ENCODE data around the gene GSTO2. TPM values are rescaled to one million over a fixed set of nuclear protein-coding genes. Genes with fewer than 3 reads are reported as not detected.

The GSTO2 gene
- total RNA-seq, 4 donors from 2014 or later, result 0.71 to 2.3 (median 1.4) TPM; not detected in 1

GRCh38 chr10:104251443-104251842 lies 17.5 kb upstream of the GSTO2 start:
- no peak overlapping the region for H3K4me3 ChIP-seq
- peaks cover 7 to 10% of the 10 kb centered on the region in 2 donors for H3K4me1 ChIP-seq
- TF ChIP-seq POLR2A (IDR thresholded peaks at IDR 0.05) (no peak), CTCF (IDR thresholded peaks at IDR 0.05 in 4 of 5, conservative IDR thresholded peaks at IDR 0.05 in 1 of 5) (no peak)
- intact Hi-C loops (cut with DNase I; ENCODE audit: low total_unique reads), result loop anchor here (5.0 to 10.0 kb wide), 2 partner anchors 224 to 287 kb away; partner anchors contain the start of gene SLK
- H3K9me3 ChIP-seq, result no peaks in the 10 kb centered on the region
- H3K36me3 ChIP-seq, result no peaks in the 10 kb centered on the region
- in situ Hi-C loops (cut with MboI; ENCODE audit: low sequenced_read_pairs in 4 of 4), result no loop called here
- ATAC-seq (no peak), DNase-seq (no peak)
- no peak overlapping the region for H3K27ac ChIP-seq
- peaks cover 0 to 6% (median 0%) of the 10 kb centered on the region in 3 donors for H3K27me3 ChIP-seq

- Histone ChIP-seq H3K9me3 (no peaks in the 10 kb centered on the region), H3K4me3 (no peak overlapping the region), H3K4me1 (peaks cover 16 to 20% of the 10 kb centered on the region in 2 donors), H3K36me3 (peaks cover 0 to 2% of the 10 kb centered on the region in 2 donors), H3K27ac (no peak overlapping the region), H3K27me3 (peaks cover 0 to 2% (median 0%) of the 10 kb centered on the region in 3 donors)
- in situ Hi-C loops (cut with MboI; ENCODE audit: low sequenced_read_pairs in 4 of 4) (no loop called here), intact Hi-C loops (cut with DNase I; ENCODE audit: low total_unique reads) (loop anchor here (5.0 to 10.0 kb wide), 2 partner anchors 225 to 288 kb away; partner anchors contain the start of gene SLK)
- TF ChIP-seq POLR2A (IDR thresholded peaks at IDR 0.05), result no peak
- TF ChIP-seq CTCF (IDR thresholded peaks at IDR 0.05 in 4 of 5, conservative IDR thresholded peaks at IDR 0.05 in 1 of 5), result no peak
- DNase-seq (no peak), ATAC-seq (no peak)
Observed at GRCh38 chr10:104252368-104252767, 16.6 kb upstream of the GSTO2 start.

GRCh38 chr10:104253106-104253505 lies 15.9 kb upstream of the GSTO2 start:
- Histone ChIP-seq H3K9me3 (no peaks in the 10 kb centered on the region), H3K27ac (no peak overlapping the region), H3K4me3 (no peak overlapping the region), H3K36me3 (peaks cover 0 to 9% of the 10 kb centered on the region in 2 donors), H3K4me1 (peaks cover 24 to 27% of the 10 kb centered on the region in 2 donors), H3K27me3 (no peaks in the 10 kb centered on the region)
- no peak for DNase-seq
- TF ChIP-seq CTCF (IDR thresholded peaks at IDR 0.05 in 4 of 5, conservative IDR thresholded peaks at IDR 0.05 in 1 of 5) (no peak), POLR2A (IDR thresholded peaks at IDR 0.05) (no peak)
- intact Hi-C loops (cut with DNase I; ENCODE audit: low total_unique reads), result loop anchor here (5.0 to 10.0 kb wide), 2 partner anchors 226 to 288 kb away; partner anchors contain the start of gene SLK
- no peak for ATAC-seq
- in situ Hi-C loops (cut with MboI; ENCODE audit: low sequenced_read_pairs in 4 of 4), result no loop called here

- intact Hi-C loops (cut with DNase I; ENCODE audit: low total_unique reads), result loop anchor here (2.0 to 10.0 kb wide), 3 partner anchors 227 to 335 kb away; partner anchors contain the start of genes SLK and STN1
- in situ Hi-C loops (cut with MboI; ENCODE audit: low sequenced_read_pairs in 4 of 4), result no loop called here
- Histone ChIP-seq H3K27ac (peak overlapping the region; percentile 89 to 96 (median 94)), H3K9me3 (no peaks in the 10 kb centered on the region), H3K4me1 (peaks cover 27 to 32% of the 10 kb centered on the region in 2 donors), H3K27me3 (no peaks in the 10 kb centered on the region), H3K36me3 (peaks cover 0 to 14% of the 10 kb centered on the region in 2 donors), H3K4me3 (peak overlapping the region; percentile 75 to 87 (median 82))
- ATAC-seq, result no peak
- TF ChIP-seq CTCF (IDR thresholded peaks at IDR 0.05 in 4 of 5, conservative IDR thresholded peaks at IDR 0.05 in 1 of 5) (no peak), POLR2A (IDR thresholded peaks at IDR 0.05) (no peak)
- DNase-seq, result no peak
Observed at GRCh38 chr10:104253606-104254410, 15.2 kb upstream of the GSTO2 start.

Measured in gastrocnemius medialis (tissue), 4 donors.